ENCODE results near the gene AUTS2. TPM values are rescaled to one million over a fixed set of nuclear protein-coding genes. Genes with fewer than 3 reads are reported as not detected.

The AUTS2 gene
- total and polyA plus RNA-seq, 2 of the 8 experiments (the other 6 are each of a cell fraction or from before 2014, with no cell fraction given) = 25.9 to 101 TPM

DNA sequence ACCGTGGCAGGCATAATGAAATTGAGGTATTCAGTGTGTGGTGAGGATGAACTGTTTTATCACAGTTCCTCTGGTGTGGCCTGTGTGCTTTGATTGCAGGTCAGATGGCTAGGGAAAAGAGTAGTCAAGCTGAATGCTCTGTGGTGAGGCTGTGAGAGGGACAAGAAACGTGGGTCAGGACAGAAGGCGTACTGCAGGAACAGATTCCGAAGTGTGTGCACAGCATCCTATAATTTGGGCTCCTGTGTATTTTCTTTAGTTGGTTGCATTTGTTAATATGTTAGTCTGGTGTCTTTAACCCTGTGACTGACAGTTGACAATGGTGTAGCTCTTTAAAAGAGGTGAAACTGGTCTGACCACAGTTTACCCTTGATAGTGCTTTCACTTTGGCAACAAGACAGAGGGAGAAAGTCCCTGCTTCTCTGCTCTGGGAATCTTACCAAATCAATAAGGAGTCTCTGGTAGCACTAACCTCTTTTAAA lies 76.5 kb downstream of the AUTS2 start:
- Histone ChIP-seq H3K4me3 (ENCODE audit: extremely low read depth in 1 of 4, insufficient read depth in 2 of 4, low read depth in 3 of 4, low read length in 4 of 4) (no peak overlapping the region), H4K8ac (ENCODE audit: extremely low read depth, insufficient read depth, low read length) (no peak overlapping the region), H3K79me2 (ENCODE audit: control insufficient read depth in 1 of 2, insufficient read depth in 2 of 2, low read length in 2 of 2) (no peaks in the 10 kb centered on the region), H3K9ac (replicated peaks in 1 of 4; ENCODE audit: extremely low read depth in 1 of 4, low read depth in 3 of 4, low read length in 3 of 4) (no peak overlapping the region), H4K20me1 (replicated peaks in 1 of 2; ENCODE audit: control insufficient read depth in 1 of 2, insufficient read depth in 2 of 2, low read length in 2 of 2) (no peaks in the 10 kb centered on the region), H3K36me3 (ENCODE audit: control insufficient read depth in 2 of 4, insufficient read depth in 4 of 4, low read length in 3 of 4) (no peaks in the 10 kb centered on the region), H2BK15ac (ENCODE audit: low read length) (no peak overlapping the region), H3K9me3 (ENCODE audit: insufficient read depth in 2 of 2, low read depth in 1 of 2, low read length in 1 of 2) (no peaks in the 10 kb centered on the region), H3K14ac (ENCODE audit: insufficient read length) (no peak overlapping the region), H2BK20ac (ENCODE audit: low read length) (no peak overlapping the region), H4K91ac (replicated peaks; ENCODE audit: insufficient read length, low read length) (peak overlapping the region; percentile 52), H3K27ac (ENCODE audit: low read depth, low read length) (no peak overlapping the region), H2BK5ac (ENCODE audit: low read depth, low read length) (no peak overlapping the region), H3K23ac (ENCODE audit: insufficient read length) (no peak overlapping the region), H2AK5ac (ENCODE audit: low read depth, low read length) (no peak overlapping the region), H2BK12ac (ENCODE audit: low read depth, low read length) (no peak overlapping the region), H3K18ac (ENCODE audit: extremely low read depth, low read length) (no peak overlapping the region), H3K27me3 (replicated peaks in 1 of 4; ENCODE audit: control insufficient read depth in 3 of 4, extremely low read depth in 1 of 4, insufficient read depth in 3 of 4, low read length in 3 of 4) (no peaks in the 10 kb centered on the region), H4K5ac (ENCODE audit: insufficient read length, low read depth, low read length) (no peak overlapping the region), H2BK120ac (replicated peaks; ENCODE audit: low read depth, low read length) (no peak overlapping the region), H3K56ac (replicated peaks; ENCODE audit: insufficient read length, low read depth, low read length) (no peak overlapping the region), H3K4me1 (replicated peaks in 1 of 4; ENCODE audit: control insufficient read depth in 3 of 4, insufficient read depth in 4 of 4, low read length in 3 of 4) (peaks cover 0 to 10% (median 6%) of the 10 kb centered on the region in 4 experiments; a peak in 3 of 7 replicates), H2AFZ (ENCODE audit: low read length) (no peak overlapping the region), H3K4ac (replicated peaks; ENCODE audit: insufficient read length, low read depth, low read length) (no peak overlapping the region), H3K23me2 (ENCODE audit: low read depth, low read length) (no peaks in the 10 kb centered on the region), H3K79me1 (ENCODE audit: low read depth, low read length) (0 out of 2 replicates have a peak, but pooled peaks cover 2% of the 10 kb centered on the region), H3K4me2 (ENCODE audit: insufficient read depth in 1 of 2, low read depth in 2 of 2, low read length in 2 of 2) (no peak overlapping the region)
- 63% methylated on average over 4 of the region's 4 CpGs; no CpG with 5 or more reads in 1 of the 2 experiments for WGBS, 2 experiments (ENCODE audit: extremely low coverage in 1 of 2, insufficient coverage in 1 of 2, insufficient read length in 1 of 2, insufficient replicate concordance in 2 of 2, low coverage in 1 of 2, low lambda C conversion rate in 2 of 2, missing lambda C conversion rate in 1 of 2)
- CTCF ChIA-PET (ENCODE audit: partially characterized antibody) = interaction anchor here (0.7 kb wide), 1 partner anchor 65 kb away, joined by 3 read pairs; no protein-coding TSS in a partner anchor
- peak; percentile 78 for FAIRE-seq
- POLR2A ChIA-PET (ENCODE audit: partially characterized antibody) = no interaction called here
- DNase-seq (ENCODE audit: low read depth in 1 of 2, low spot score in 2 of 2) = no peak
- TF ChIP-seq CTBP2 (IDR thresholded peaks at IDR 0.05; ENCODE audit: borderline replicate concordance, insufficient read depth, insufficient read length, low read length) (no peak), KDM5A (IDR thresholded peaks at IDR 0.05; ENCODE audit: low read length) (no peak), SIN3A (conservative IDR thresholded peaks at IDR 0.05 in 1 of 2, IDR thresholded peaks at IDR 0.05 in 1 of 2; ENCODE audit: low read depth in 1 of 2, low read length in 2 of 2) (no peak), JUN (IDR thresholded peaks at IDR 0.05; ENCODE audit: low read depth, low read length) (no peak), SUZ12 (IDR thresholded peaks at IDR 0.05; ENCODE audit: low read length) (no peak), EP300 (IDR thresholded peaks at IDR 0.05; ENCODE audit: borderline replicate concordance in 1 of 2, low read depth in 2 of 2, low read length in 2 of 2) (no peak), HDAC2 (IDR thresholded peaks at IDR 0.05; ENCODE audit: borderline replicate concordance in 1 of 2, low read depth in 2 of 2, low read length in 2 of 2) (no peak), KDM4A (IDR thresholded peaks at IDR 0.05; ENCODE audit: low read depth, low read length, severe bottlenecking) (no peak), ZNF274 (IDR thresholded peaks at IDR 0.05; ENCODE audit: borderline replicate concordance, extremely low read depth, low read length) (no peak), BCL11A (IDR thresholded peaks at IDR 0.05; ENCODE audit: low read depth in 2 of 2, low read length in 2 of 2) (no peak), TBP (IDR thresholded peaks at IDR 0.05; ENCODE audit: low read depth, low read length) (no peak)
- TF ChIP-seq, protein P1, sequence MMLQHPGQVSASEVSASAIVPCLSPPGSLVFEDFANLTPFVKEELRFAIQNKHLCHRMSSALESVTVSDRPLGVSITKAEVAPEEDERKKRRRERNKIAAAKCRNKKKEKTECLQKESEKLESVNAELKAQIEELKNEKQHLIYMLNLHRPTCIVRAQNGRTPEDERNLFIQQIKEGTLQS (IDR thresholded peaks at IDR 0.05; ENCODE audit: insufficient read depth, low read depth, low read length) = no peak
